GM19455 (cell line): ENCODE measurements around the gene BICRAL.
"Not testable (repeated sequence)": the region's sequence is repeated elsewhere in the genome, so short reads cannot be mapped to it uniquely, and the experiment has no call there.

Source experiments
- ATAC-seq: cut with Tn5 transposase; IDR thresholded peaks from one replicate; pipeline ENCODE4 v1.9.1; 2021; ENCODE audit not compliant: unreplicated experiment

Gene BICRAL

DNA sequence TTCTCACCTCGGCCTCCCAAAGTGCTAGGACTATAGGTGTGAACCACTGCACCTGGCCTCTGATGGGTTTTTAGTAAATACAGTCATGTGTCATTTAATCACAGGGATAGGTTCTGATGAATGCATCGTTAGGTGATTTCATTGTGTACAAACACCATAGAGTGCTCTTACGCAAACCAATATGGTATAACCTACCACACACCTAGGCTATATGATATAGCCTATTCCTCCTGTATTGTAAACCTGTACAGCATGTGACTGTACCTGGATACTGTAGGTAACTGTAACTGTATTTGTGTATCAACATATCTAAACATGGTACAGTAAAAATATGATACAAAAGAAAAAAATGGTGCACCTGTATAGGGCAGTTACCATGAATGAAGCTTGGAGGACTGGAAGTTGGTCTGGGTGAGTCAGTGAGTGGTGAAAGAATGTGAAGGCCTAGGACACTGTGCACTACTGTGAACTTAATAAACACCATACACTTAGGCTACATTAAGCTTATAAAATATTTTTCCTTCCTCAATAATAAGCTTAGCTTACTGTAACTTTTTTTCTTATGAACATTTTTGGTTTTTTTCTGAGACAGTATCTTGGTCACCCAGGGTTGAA, 10.0 kb downstream of the BICRAL start:
- ATAC-seq = no peak

DNA sequence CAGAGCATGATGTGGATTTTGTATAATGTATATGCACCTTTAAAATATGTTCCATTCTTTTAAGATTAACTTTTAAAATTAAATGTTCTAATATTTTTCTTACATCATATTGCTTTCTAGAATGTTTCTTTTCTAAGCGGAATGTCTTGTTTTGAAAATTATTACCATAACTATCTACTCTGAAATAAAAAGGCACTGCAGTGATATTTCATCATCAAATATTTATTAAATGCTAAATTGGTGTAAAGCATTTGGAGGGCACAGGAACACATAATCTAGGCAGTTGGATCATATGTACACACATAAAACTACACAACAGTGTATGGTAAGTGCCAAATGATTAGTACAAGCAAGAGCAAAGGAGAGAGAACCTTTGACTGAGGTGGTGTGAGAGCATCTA, 13.8 kb downstream of the BICRAL start:
- ATAC-seq = no peak

- no peak for ATAC-seq
Observed at GRCh38 chr6:42796171-42796570, 14.3 kb downstream of the BICRAL start.

DNA sequence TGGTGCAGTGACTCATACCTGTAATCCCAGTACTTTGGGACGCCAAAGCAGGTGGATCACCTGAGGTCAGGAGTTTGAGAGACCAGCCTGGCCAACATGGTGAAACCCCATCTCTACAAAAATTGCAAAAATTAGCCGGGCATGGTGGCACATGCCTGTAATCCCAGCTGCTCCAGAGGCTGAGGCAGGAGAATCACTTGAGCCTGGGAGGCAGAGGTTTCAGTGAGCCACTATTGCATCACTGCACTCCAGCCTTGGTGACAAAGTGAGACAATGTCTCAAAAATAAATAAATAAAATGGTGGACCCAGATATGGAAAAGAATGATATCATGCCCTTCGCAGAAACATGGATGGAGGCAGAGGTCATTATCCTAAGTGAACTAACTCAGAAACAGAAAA, 15.8 kb downstream of the BICRAL start:
- ATAC-seq = not testable (repeated sequence)

DNA sequence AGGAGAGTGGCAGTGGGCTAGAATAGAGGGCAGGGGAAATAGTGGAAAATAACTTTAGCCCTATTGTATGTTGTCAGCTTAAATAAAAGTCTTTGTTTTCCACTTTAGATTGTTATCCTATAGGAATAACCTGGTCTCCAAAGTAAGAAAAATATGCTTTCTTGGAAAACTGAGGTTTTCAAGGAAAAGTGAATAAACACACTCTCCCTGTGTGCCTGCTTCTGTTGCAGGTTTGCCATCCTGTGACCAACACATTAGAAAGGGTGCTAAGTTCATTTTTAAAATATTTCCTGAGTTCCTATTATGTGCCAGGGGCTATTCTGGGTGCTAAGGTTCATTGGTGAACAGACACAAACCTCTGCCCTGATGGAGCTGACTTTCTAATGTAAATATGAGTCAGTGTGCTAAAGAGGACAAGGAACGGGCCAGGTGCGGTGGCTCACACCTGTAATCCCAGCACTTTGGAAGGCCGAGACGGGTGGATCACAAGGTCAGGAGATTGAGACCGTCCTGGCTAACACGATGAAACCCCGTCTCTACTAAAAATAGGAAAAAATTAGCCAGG, 23.5 kb downstream of the BICRAL start:
- no peak for ATAC-seq

- ATAC-seq = not testable (repeated sequence)
Observed at GRCh38 chr6:42806359-42806758, 24.5 kb downstream of the BICRAL start.

DNA sequence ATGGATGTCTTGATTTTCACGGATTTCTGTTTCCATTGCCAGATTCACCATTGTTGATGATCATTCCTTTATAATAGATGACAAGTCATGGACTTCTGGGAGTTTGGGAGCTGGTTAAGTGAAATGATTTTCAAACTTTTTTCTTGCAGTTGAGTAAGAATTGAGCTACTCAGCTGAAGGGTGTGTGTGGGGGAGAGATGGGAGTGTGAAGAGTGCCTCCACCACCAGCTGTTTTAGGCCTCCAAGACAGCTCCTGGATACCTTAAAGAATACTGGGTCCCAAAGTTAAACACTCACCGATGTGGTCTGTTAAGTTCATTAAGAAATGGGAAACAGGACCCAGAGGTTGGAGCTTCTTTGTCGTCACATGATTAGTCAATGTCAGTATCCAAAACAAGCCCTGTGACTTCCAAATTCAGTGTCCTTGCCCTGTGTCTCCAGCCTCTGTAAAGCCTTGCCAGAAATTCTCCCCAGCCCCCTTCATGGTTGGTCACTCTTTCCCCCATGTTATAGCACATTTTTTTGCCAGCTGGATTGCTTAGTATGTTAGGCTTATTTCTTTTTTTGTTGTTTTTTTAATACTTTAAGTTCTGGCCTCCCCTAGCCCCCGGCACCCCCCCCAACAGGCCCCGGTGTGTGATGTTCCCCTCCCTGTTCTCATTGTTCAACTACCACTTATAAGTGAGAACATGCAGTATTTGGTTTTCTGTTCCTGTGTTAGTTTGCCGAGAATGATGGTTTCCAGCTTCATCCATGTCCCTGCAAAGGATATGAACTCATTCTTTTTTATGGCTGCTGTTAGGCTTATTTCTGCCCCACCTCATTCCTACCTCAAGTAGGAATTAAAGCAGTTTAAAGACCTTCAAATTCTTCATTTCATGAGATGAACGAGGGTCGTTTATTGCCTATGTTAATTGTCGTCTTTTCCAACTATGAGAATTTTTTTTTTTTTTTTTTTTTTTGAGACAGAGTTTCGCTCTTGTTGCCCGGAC, 26.9 kb downstream of the BICRAL start:
- ATAC-seq = no peak

GRCh38 chr6:42813074-42813645, 31.3 kb downstream of the BICRAL start:
- ATAC-seq = no peak

DNA sequence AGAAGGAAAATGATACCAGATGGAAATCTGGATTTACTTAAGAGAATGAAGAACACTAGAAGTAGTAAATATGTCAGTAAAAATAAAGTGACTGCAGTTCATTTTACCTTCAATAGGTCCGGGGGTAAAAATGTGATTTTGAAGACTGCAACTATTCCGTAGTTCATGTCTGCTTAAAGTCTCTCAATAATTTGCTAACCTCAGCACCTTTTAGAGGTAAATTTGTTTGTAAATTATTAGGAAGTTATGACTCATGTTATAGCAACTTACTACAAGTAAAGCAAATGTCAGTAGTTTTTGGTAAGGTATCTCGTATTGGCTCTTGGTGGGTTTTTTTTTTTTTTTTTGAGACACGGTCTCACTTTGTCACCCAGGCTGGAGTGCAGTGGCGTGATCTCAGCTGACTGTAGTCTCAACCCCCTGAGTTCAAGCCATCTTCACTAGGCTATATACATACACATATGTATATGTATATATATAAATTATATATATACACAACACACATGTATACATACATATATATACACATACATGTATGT, 32.1 kb downstream of the BICRAL start:
- ATAC-seq = no peak

DNA sequence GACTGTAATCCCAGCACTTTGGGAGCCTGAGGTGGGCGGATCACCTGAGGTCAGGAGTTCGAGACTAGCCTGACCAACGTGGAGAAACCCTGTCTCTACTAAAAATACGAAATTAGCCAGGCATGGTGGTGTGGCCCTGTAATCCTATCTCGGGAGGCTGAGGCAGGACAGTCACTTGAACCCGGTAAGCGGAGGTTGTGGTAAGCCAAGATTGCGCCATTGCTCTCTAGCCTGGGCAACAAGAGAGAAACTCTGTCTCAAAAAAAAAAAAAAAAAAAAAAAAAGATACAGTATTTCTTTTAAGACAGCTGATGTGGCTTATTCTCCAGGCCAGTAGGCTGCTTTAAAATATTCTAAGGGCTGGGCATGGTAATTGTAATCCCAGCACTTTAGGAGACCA, 33.9 kb downstream of the BICRAL start:
- ATAC-seq = not testable (repeated sequence)

DNA sequence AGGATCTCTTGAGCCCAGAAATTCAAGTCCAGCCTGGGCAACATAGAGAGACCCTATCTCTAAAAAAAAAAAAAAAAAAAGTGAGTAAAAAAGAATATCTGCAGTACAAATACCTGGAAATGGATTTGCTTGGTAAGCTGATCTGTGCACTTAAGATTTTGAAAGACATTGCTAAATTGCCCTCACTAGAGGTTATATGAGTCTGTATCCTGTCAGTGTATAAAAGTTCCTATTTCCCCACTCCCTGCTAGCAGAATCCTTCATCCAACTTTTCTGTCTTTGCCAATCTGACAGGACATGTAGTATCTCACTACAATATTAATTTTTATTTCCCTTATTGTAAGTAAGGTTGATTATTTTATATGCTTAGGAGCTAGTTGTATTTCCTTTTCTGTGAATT, 36.1 kb downstream of the BICRAL start:
- ATAC-seq = no peak

- ATAC-seq = no peak
Observed at GRCh38 chr6:42818416-42818815, 36.6 kb downstream of the BICRAL start.

DNA sequence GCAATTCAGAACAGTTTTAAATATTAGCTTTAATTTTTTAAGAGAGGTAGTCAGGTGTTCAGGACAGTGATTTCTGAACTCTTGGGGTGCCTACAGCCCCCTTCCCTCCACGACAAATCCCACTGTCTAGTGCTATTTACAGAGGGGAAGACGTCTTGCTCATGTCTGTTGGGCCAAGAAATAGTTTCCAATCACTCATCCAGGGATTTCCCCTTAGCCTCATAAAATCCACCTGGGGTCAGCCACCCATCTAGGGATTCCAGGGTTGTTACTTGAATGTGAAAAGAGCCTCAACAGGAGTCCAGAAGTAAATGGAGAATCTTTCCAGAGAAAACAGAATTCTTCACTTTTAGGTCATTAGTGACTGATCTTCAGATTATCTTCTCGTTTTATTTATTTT, 37.0 kb downstream of the BICRAL start:
- ATAC-seq = no peak

DNA sequence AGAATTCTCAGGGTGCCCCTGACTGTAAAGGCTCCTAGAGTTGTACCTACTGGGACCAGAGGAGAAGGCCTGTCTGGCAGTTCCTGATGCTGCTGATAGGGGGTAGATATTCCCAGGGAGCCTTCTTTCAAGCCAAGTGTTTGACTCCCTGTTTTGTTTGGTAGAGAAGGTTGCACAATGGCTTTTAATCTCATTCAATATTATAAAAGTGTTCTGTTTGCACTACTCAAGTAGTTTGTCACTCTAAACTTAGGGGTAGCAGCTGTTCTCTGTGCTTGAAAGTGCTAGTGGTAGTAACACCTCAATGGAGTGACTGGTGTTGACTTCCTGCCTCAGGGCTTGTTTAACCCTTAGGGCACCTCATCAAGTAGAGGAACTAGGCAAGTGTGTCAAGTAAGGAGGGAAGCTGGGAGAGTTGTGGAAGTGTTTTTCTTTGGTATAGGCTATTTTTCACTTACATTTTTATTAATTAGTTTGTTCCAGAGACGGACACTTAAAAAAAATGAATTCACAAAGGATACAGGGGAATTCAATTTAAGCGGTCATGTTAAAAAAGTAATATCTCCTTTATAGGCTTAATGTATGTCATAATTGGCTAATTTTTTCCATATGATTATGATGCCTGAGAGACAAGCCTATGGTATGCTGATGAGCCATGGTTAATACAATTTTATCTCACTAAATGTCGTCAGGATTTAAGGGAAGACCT, 38.1 kb downstream of the BICRAL start:
- ATAC-seq = no peak

DNA sequence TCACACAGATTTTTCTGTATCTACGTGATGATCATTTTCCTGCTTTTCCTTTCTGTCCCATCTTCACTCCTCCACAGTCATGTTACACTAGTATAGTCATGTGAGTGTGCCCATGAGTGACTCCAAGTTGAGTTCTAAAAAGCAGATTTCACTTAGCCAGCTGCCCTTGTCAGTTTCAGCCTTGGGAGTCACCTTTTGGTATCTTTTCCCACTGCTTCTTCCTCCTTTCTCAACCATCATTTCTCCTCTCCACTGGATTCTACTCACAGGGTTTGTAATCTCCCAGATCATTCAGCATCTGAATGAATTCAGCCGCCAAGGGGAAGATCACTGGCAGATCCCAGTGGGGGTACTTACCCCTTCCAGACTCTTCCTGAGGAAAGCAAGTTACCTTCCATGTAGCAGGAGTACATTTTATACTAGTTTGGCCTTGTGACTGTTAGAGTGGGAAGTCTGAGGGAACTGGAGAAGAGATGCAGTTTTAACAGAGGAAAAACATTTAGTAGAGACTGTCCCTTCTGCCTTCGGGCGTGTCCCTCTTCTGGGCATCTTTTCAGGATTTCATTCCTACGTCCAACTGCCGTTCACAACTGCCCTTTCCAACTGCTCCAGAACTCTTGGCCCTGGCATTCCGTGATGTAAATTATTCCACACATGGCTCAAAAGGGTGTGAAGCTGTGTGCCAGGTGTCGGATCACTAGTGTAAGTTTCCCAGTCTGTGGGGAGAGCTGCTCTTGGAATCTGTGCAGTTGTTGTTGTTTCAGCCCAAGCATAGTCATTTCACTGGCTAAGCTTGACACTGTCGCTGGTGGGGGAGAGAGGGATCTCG, 38.9 kb downstream of the BICRAL start:
- ATAC-seq = no peak

DNA sequence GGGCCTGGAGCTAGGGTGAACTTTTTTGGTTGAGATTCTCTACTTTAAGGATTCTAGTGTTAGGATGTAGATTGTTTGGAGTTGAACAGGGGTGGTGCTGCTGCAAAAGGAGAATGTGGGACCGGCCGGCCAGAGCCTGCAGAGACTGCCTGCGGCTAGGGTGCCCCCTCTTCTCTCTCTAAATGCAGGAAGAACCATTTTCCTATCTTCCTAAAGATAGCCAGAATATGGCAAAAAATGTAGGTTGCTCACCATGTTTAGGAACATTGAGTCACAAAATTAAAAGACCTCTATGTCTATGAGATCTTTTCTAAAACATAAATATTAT, 39.5 kb downstream of the BICRAL start:
- ATAC-seq = no peak

DNA sequence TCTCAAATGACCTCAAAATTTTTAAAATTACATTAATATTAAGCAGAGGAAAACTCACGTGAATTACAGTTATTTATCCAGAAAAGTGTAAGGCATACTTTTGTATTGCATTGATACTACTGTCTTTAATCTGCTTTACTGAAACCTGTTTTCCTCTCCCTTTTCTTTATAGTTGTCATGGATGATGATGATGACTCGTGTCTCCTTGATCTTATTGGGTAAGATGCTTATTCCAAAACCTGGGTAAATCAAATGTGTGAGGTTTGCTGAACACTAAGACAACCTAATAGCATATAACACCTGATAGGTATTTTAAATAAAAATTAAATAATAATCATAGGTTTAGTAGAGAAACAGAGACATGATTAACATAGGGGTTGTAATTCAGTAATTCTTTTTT, 40.0 kb downstream of the BICRAL start:
- ATAC-seq = no peak

- no peak for ATAC-seq
Observed at GRCh38 chr6:42829561-42830092, 47.8 kb downstream of the BICRAL start.

DNA sequence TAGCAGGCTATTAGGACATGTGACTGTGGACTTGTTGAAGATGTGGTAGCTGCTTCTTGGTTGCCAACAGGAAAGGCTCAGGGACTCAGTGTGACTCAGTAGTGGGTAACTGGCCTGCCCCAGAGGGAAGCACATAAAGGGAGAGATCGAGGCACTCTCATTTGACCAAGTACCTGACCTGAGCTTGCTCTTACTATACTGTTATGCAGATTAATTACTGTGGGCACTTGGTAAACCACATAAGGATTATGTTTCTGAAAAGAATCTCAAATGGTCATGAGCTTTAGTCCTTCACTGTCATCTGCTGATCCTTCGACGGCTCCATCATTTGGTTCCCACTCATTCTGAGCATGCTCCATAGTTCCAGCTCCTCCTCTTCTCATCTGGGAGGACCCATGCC, 49.4 kb downstream of the BICRAL start:
- ATAC-seq = no peak

DNA sequence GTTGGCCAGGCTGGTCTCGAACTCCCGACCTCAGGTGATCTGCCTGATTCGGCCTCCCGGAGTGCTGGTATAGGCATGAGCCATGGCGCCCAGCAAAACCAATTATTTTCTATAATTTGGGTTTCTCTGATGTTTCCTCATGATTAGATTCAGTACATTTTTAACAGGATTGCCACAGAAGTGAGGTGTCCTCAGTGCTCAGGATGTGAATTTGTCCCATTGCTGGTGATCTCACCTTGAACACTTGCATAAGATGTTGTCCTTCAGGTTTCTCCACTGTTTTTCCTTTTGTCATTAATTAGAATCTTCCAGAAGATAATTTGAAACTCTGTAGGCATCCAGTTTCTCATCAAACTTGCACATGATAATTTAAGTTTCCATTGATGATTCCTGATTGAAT, 52.2 kb downstream of the BICRAL start:
- ATAC-seq = no peak
